HG03442 (cell line): ENCODE measurements around the gene SETD3.

Experiments used
- ATAC-seq: cut with Tn5 transposase; IDR thresholded peaks from one replicate; pipeline ENCODE4 v1.9.1; 2021; ENCODE audit warnings: mild to moderate bottlenecking, moderate library complexity; ENCODE audit not compliant: unreplicated experiment

Gene SETD3

GRCh38 chr14:99461411-99462085 lies 19.1 kb downstream of the SETD3 start:
- ATAC-seq: no peak

GRCh38 chr14:99460793-99461192 lies 19.9 kb downstream of the SETD3 start:
- ATAC-seq: no peak

DNA sequence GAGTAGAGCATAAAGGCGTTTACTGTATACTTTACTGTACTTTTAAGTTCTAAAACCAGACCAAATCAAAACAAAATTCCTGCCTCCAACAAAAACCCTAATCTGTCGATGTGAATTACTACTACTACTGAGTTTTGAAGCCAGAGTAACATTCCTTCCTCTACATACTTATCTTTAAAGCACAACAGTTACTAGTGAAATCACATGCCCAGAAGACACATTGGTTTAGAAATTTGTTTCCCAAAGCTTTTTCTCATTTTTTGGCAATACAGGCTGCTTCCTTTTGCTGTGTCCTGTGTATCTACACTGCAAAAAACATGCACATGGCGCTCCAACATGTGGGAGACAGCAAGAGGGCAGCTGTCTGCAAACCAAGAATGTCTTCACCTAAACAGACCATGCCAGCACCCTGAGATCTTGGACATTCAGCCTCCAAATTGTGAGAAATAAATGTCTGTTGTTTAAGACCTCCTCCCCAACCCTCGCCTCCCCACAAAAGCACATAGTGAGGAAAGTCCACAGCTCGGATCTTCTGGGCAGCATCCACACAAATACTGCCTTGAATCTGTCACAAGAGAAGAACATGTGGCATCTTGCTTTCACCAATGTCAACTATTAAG lies 21.1 kb downstream of the SETD3 start:
- no peak for ATAC-seq

DNA sequence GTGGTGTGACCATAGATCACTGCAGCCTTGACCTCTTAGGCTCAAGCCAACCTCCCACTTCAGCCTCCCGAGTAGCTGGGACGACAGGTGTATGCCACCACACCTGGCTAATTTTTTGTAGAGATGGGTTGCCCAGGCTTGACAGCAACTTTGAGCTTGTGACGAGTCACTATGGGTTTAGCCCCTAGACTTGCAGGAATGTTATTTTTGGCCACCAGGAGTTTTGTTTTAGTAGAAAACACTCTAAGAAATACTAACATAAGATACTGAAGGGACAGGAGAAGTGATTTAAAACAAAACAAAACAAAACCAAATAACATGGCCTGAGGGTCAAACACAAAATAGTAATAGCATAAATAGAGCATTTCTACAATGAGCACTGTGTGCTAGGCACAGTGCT lies 26.4 kb downstream of the SETD3 start:
- ATAC-seq: no peak

DNA sequence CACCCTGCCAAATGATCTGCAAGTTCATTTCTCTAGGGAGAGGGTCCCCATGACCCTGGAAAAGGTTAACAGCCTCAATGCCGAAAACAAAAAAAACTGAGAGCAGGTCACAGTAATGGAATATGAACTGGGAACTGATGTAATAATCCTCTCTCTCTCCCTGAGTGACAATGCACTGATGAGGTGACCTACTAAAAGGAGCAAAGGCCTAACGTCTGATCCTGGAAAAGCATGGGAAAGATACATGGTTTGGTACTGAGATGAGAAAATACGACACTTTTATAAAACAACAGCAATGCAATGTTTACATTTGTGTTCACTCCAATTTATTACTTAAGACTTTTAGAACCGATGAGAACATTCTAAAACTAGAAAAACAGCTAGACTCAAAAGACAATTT lies 27.7 kb downstream of the SETD3 start:
- ATAC-seq: no peak

DNA sequence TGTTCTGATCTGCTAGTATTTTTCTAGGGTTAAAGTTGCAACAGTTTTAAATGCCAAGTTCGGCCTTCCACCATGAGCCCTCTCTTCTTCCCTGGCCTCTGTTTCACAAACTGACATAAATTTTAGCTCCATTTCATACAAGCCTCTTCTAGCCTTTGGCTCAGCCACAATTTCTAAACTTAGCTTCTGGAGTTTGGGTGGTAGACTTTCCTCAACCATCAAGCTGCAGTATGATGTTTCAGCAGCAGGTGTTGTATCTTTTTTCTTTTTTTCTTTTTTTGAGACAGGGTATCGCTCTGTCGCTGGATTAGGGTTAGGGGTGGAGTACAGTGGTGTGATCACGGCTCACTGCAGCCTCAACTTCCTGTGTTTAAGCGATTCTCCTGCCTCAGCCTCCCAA lies 29.4 kb downstream of the SETD3 start:
- ATAC-seq: no peak

- ATAC-seq: no peak
Observed at GRCh38 chr14:99450266-99450665, 30.4 kb downstream of the SETD3 start.

- no peak for ATAC-seq
Observed at GRCh38 chr14:99447739-99448138, 32.9 kb downstream of the SETD3 start.

- no peak for ATAC-seq
Observed at GRCh38 chr14:99445931-99446330, 34.7 kb downstream of the SETD3 start.

DNA sequence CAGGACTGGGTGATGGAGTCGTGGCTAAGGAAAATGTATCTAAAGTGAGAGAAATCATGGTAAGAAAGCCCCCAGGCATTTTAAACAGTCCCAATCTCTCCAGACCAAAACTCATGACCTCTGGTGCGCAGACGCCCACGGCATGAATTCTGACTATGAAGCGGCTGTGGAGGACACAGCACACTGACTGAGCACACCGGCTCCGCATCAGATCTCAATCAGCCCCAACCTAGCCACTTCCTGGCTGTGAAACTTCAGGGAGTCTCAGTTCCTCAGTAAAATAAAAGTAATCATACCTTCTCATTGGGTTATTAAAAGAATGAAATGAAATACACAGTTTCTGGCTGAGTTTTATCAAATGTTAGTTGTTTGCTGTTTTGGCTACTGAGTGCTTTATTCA lies 38.7 kb downstream of the SETD3 start:
- no peak for ATAC-seq

DNA sequence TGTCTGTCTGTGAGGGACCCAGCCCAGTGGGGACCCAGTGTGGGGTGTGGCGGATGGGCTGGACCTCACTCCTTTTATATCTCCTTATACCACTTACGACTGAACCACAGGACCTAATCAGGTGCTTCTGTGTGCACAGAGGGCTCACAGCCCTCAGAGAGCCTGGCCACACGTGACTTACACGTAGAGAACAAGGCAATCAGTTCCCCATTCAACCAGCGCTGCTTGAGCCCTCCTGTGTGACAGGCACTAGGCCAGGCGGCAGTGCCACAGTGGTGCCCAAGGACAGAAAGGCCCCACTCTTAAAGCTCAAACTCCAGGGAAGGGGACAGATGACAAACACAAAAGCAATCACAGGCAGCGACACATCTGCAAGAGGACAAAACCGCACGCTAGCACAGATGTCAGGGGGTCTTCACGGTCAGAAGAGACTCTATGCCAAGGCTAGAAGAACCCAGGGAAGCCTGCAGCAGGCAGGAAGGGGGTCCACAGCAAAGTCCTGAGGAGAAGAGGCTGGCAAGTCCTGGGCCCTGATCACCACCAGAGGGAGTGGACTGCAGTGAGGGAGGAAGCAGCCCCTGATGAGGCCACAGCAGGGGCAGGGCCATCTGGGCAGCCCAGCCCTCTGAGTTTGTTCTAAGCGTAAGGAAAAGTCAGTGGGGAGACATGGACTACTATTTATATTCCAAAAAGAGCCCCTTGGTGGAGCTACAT lies 39.3 kb downstream of the SETD3 start:
- ATAC-seq: no peak

- no peak for ATAC-seq
Observed at GRCh38 chr14:99440278-99440677, 40.4 kb downstream of the SETD3 start.

DNA sequence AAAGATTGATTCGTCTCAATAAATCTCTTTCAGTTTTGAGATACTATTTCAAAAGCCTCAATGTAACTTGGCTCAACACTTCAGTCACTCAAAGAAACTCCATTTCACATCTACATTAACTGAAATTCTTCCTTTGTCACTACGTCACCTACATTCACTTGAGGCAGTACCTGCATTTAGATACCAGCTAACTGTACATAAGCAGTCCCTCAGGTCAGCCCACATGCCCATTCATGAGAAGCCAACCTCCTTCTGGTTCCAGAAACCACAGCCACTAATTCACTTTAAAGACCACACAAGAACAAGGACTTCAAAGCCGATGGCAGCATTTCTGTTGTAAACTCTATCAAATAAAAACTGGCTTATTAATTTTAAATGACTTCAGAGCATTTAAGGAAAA lies 43.0 kb downstream of the SETD3 start:
- ATAC-seq: no peak

- peak; percentile 39 for ATAC-seq
Observed at GRCh38 chr14:99436247-99437180, 44.1 kb downstream of the SETD3 start.

- ATAC-seq: no peak
Observed at GRCh38 chr14:99435327-99435726, 45.3 kb downstream of the SETD3 start.

DNA sequence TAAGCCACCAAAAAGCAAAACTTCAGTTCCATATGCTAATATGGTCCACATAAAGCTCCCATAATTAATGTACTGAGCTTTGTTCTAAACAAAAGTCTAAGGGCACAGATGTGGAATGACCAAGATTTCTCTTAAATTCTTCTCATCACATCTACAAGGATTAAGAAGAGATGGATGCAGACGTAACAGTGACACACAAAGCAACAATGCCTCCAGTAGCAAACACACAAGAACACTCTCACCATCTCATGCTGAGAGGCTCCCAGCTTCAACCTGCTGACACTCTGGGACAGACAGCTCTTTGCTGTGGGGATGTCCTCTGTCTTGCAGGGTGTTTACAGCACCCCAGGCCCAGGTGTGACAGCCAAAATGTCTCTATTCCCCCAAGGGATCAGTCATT lies 48.2 kb downstream of the SETD3 start:
- no peak for ATAC-seq

DNA sequence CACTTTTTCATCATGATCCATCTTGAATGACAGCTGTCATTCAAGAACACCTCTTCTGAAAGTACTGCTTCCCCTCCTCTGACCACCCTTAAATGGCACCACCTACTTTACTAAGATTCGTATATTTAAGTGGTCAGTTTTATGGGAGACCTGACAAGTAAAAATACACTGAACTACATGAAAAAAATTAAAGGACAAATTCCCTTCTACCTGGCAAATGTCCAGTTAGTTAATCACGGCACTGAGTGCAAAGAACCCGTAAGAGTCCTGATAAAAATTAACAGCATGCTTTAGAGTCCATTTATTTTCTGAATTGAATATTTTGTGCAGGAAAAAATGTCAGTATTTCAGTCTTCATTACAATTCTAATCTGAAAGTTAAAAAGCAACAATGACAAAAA lies 48.7 kb downstream of the SETD3 start:
- no peak for ATAC-seq

- no peak for ATAC-seq
Observed at GRCh38 chr14:99430491-99430890, 50.2 kb downstream of the SETD3 start.

DNA sequence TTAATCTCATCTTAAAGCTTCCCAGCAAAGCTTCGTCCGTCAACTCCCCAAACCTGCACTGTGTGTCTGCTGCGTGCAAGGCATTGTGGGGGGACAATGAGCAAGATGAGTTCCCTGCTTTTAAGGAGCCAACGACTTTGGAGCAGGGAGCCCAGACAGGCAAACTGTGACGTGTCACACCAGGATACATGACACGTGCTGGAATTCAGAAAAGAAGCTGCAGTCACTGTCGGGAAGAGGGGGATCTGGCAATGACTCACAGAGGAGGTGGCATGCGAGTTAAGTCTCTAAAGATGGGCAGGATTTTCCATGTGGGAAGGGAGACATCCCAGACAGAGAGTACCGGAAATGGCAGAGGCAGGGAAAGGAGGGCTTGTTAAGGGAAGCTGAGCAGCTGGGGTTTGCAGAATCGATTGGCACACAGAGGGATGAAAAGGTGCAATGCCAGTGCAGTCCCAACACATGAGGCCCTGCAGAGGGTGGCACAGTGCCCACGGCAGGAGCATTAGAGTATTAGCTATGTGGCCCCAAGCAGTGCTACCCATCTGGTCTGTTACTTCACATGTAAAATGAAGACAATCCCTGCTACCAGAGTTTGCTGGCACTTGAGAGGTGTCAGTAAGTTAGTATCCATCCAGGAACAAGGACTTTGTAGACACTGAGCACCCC lies 52.9 kb downstream of the SETD3 start:
- ATAC-seq: no peak

DNA sequence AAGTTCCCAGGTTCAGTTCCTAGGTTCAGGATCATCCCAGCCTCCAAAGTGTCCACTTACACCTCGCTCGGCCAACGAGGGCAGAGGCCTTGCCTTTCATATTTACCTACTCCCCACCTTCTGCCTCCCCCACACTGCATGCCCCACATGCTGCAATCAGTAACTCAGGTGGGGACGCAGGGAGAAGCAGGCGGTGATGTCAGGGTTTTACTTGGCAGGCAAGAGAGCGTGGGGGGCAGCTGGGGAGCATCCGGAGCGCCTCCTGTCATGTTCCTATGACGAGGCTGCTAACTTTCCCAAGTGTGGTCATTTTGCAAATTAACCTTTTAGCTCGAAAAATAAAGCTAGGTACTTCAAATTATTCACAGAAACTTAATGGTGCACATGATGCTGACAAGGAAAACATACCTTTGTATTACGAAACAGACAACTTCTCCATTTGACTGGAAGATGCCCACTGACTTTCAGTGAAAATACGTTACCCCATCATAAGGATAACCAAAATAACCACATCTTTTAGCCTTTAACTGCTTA lies 53.8 kb downstream of the SETD3 start:
- ATAC-seq: no peak
